ENCODE measurements around the gene G3BP2. TPM values are rescaled to one million over a fixed set of nuclear protein-coding genes. Genes with fewer than 3 reads are reported as not detected.

G3BP2 gene
- total RNA-seq, 2 donors from 2014 or later: 76.7 to 87.3 TPM

DNA sequence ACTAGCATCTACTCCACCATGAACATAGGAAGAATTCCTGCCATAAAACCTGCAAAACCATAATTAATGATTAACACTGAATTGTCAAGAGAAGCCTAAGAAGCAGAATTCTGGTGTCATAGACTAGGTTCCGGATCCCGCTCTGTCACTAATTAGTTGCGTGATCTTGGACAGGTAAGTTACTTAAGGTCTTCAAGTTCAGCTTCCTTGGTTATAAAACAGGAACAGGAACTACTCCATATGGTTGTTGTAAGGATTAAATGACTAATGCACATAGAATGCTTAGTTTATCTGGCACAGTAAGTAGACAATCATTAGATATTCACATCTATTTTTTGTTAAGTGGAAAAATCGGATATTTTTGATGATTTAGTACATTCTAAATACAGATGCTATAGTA lies 14.3 kb downstream of the G3BP2 start:
- DNase-seq (ENCODE audit: low spot score): no peak
- intact Hi-C loops (cut with DNase I): no loop called here

DNA sequence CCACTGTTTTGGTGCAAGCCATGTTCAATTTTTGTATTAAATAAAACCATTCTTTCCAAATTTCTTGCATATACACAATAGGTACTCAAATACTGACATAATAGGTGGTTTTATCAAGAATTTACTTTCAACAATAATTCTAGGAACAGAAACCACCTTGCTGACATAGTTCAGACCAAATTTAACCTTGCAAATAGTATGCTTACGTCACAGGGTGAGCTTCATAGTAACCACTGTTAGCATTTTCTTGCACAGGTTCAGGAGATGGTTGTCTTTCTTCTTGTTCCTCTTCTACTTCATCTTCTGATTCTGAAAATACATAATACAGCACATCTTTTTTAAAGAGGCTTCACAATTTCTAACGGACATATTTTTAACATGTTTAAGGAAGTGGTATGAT lies 17.6 kb downstream of the G3BP2 start:
- DNase-seq (ENCODE audit: low spot score): no peak
- intact Hi-C loops (cut with DNase I): no loop called here

DNA sequence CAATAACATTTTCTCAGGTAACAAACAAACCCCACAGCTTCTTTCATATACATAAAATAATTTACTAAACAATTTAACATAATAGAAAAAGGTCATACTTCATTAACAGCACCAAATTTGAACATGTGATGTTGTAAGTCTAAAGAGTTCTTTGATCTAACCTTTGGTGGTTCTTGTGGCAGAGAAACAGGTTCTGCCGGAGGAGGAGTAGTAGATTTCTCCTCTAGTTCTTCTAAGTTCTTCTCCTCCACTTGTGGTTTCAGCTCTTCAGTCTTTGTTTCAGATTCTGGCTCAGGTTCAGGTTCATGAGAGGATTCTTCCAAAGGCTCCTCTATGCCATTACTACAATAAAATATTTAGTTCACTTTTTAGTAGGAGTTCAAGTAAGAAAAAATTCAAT lies 18.3 kb downstream of the G3BP2 start:
- intact Hi-C loops (cut with DNase I): no loop called here

DNA sequence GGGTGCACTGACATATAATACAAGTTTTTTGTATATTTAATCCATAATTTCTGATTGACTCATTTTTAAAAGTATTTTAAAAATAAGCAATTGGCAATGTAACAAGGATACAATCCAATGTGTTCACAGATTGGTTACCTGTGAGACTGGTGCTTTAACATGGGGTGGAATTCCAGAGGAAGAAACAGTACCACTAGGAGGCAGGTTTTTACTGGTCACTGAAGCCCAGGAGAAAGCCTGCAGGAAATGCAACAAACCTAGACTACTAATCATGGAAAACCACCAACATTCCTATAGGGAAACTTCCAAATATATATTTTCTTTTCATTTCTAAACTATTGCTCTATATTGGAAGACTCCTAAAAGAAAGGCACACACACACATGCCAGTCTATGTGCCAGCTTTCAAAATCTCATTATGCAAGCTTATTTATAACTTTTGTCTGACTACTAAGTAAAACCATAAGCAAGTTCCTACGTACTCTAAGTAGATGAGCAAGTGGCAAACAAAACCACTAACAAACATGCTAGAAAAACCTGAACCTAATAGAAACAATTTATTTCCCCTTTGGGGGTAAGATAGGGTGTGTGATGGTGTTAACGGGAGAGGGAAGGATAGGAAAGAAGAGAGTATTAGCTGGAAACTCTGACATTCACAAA lies 19.2 kb downstream of the G3BP2 start:
- intact Hi-C loops (cut with DNase I): no loop called here
- DNase-seq (ENCODE audit: low spot score): no peak

More for the DNA sequence above, 18.3 kb downstream of the G3BP2 start:
- no peak for DNase-seq (ENCODE audit: low spot score)

DNA sequence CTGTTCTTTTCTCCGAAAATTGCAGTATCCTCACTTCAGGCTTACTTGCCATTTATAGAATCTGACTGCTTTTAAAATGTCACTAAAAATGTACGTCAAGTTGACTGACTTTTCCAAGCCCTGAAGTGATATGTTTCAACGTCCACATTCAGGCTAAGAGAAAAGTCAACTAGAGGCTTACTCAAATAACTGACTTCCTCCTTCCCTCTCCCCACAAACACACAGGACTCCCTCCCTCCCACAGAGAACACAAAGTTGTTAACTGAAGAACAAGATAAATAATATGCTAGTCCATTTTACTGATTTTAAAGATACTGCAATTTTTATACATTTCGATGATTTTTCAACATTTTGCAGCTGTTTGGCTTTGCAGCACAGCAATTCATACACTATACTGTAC lies 29.1 kb downstream of the G3BP2 start:
- DNase-seq (ENCODE audit: low spot score): no peak
- intact Hi-C loops (cut with DNase I): no loop called here

DNA sequence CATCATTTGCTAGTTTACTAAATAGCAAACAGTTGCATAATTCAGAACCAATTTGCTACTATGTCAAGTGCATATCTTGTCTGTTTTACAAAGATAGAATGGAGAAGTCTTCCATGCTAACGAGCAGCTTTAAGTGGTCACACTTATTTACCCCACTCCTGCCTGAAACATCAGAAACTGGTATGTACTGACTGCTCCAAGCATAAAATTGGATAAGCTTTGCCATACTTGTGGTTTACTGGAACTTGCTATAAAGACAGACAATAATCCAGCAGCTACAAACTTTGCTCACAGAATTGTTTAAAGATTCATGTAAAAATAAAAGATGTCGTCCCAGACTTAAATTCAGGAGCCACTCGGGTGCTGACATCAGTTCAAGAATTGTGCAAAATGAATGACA lies 29.6 kb downstream of the G3BP2 start:
- intact Hi-C loops (cut with DNase I): no loop called here
- DNase-seq (ENCODE audit: low spot score): no peak

DNA sequence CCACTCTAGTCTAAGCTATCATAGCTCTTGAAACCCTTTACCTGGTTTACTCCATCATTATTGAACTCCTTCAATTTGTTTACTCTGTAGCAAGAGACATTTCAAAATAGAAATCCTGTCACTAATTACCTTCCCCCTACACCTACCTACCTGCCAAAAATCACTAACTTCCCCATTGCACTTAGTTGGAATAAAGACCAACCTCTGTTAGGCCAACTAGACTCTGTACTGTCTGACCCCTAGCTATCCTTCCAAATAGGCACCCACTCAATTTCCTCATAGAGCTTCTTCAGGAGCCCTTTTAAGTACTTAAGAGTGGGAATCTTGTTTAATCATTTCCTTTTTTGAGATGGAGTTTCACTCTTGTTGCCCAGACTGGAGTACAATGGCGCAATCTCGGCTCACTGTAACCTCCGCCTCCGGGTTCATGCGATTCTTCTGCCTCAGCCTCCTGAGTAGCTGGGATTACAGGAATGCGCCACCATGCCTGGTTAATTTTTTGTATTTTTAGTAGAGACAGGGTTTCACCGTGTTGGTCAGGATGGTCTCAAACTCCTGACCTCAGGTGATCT lies 34.0 kb downstream of the G3BP2 start:
- DNase-seq (ENCODE audit: low spot score): no peak
- intact Hi-C loops (cut with DNase I): no loop called here

DNA sequence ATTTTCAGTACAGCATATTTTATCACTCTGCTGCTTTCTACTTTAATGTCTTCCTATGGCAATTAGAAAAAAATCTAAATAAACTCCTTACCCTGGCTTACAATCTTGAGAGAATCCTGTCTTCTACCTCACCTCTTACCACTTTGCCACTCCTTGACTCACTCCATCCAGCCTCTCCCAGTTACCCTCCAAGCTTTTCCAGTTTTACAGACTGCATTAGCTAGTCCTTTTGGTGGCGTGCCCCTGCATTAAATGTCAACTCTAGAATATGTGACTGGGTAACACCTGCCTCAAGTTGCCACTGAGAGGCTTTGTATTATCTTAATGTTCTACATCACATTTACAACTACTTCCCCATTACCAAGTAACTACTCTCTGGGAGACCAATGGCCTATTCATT lies 35.4 kb downstream of the G3BP2 start:
- no peak for DNase-seq (ENCODE audit: low spot score)
- intact Hi-C loops (cut with DNase I): no loop called here

DNA sequence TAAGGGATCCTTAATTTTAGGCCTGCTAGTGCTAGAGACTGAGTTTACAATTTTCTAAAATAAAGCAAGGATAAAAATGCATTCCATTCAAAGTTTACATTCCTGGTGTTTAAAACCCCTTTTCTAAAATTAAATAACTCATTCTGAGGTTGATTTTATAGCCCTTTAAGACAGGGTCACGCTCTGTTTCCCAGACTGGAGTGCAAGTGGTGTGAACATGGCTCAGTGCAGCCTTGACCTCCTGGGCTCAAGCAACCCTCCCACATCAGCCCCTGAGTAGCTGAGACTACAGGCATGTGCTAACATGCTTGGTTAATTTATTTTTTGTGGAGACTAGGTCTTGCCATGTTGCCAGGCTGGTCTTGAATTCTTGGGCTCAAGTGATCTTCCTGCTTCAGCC lies 36.0 kb downstream of the G3BP2 start:
- DNase-seq (ENCODE audit: low spot score): no peak
- intact Hi-C loops (cut with DNase I): no loop called here

DNA sequence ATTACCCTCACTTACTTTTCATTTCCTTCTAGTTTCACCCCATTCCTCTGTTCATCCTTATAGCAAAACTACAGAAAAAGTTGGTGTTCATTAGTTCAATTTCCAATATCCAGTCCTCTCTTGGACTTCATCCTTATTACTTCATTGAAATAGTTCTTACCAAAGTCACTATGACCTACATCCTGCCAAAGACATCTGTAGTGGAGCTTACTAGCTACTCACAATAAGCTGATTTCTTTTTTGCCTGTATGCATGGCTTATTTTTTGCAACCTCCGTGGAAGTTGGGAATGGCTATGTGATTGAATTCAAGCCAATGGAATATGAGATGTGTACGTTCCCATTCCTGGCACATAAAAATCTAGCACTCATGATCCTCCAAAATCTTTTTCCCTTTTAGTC lies 38.3 kb downstream of the G3BP2 start:
- no peak for DNase-seq (ENCODE audit: low spot score)
- intact Hi-C loops (cut with DNase I): no loop called here

DNA sequence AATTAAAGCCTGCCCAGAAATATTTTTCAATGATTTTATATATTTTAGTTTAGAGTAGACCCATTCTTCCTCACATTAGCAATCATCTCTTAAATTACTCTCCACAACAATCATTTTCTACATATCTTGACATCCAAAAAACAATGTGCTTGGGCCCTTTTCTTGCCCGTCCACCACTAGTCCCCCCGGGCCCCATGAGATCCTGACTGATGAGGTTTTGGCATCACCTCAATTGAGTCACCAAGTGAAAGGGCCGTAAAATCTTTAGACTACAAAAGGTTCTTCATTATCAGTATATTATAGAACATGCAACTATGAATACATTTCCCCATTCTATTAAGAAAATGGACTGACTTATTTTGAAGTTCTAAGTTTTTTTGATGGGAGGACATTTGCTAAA lies 38.9 kb downstream of the G3BP2 start:
- intact Hi-C loops (cut with DNase I): no loop called here
- DNase-seq (ENCODE audit: low spot score): no peak

DNA sequence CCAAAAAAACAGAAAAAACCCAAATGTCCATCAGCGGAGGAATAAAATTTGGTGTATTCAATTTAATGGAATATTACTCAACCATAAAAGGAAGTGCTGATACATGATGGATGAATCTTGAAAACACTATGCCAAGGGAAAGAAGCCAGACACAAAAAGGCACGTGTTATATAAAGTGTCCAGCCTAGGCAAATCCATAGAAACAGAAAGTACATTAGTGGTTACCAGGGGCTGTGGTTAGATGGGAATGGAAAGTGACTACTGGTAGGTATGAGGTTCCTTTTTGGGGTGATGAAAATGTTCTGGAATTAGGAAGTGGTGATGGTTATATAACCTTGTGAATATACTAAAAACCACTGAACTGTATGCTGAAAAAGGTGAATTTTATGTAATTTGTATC lies 39.4 kb downstream of the G3BP2 start:
- DNase-seq (ENCODE audit: low spot score): no peak
- intact Hi-C loops (cut with DNase I): no loop called here

DNA sequence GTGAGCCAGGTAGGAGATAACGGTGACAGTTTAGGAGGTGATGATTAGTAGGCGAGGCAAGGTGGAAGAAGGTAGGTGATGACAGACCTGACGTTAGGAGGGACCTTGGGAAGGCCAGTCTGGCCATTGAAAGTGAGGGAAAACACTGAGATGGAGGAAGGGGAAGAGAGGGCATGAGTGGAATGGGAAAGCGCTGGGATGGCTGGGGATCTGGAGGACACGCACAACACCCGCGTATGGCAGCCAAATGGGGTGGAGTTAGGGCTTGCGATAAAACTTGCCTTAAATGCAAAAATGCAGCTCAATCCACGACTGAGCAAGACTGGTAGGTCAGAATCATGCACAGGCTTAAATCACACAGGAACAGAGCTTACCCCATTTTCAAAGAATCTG lies 42.3 kb downstream of the G3BP2 start:
- no peak for DNase-seq (ENCODE audit: low spot score)
- intact Hi-C loops (cut with DNase I): no loop called here

DNA sequence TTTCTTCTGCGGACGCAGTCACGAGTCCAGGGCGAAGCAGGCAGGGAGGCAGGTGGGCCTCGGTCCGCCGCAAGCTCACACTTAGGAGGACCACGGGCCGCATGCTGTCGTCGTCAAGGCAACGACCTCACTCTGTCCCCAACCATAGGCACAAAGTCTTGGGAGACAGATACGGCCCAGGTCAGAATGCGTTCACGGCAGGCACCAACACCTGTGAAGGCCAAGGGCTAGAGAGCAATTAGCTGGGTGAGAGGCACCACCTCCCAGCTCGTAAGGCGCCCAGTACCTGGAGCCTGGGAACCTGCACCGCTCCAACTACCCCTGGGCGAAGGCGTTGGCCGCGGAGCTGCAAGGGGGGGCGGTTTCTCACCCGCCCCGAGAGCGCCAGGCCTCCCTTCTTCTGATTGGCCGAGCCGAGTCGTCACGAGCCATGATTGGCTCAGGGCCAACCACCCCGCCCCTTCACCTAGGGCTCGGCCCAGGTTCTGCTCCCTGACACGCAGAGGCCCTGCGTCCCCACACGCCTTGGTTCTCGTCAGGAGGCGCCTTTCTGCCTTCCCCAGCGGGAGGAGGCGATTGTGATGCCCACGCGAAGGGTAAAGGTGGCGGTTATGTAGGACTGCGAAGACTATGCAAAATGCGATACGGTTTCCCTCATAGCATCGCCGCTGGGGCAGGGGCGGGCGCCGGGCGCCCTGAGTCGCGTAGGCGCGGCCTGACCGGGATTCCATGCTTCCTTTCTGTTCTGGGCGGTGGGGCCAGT lies 42.9 kb downstream of the G3BP2 start, which contains the start of gene CDKL2:
CDKL2 (minus strand) TSS at position 355 of the 763 bp plus-strand sequence. CDS start 4,540 bp downstream, outside the sequence.
- intact Hi-C loops (cut with DNase I): no loop called here
- DNase-seq (ENCODE audit: low spot score): peak; percentile 94

DNA sequence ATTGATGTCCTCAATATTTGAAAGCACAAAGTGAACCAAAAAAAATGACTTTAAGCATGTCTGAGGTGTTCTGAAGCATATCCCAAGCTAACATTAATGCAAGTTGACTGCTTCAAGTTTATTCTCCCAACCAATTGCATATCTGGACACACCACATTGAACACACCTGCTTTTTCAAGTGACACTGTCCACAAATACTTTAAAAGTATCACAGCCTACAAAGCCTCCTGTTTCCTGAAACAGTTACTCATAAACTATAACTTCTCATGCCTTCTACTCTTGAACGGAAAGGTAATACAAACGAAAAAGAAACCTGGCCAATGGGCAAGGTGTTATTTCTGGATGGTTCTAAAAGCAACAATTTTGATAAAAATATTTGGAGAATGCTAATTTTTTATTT lies 44.0 kb downstream of the G3BP2 start:
- intact Hi-C loops (cut with DNase I): no loop called here

DNA sequence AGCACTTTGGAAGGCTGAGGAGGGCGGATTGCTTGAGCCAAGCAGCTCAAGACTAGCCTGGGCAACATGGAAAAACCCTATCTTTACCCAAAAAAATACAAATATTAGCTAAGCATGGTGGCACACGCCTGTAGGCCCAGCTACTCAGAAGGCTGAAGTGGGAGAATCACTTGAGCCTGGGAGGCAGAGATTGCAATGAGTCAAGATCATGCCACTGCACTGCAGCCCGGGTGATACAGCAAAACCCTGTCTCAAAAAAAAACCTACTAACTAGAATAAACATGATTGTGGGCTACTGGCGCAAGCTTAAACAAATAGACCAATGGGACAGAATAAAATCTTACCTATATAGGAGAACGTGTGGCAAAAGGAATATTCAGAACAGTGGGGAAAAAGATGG lies 50.2 kb downstream of the G3BP2 start:
- intact Hi-C loops (cut with DNase I): no loop called here
- DNase-seq (ENCODE audit: low spot score): no peak

More for the DNA sequence above, 44.0 kb downstream of the G3BP2 start:
- no peak for DNase-seq (ENCODE audit: low spot score)

DNA sequence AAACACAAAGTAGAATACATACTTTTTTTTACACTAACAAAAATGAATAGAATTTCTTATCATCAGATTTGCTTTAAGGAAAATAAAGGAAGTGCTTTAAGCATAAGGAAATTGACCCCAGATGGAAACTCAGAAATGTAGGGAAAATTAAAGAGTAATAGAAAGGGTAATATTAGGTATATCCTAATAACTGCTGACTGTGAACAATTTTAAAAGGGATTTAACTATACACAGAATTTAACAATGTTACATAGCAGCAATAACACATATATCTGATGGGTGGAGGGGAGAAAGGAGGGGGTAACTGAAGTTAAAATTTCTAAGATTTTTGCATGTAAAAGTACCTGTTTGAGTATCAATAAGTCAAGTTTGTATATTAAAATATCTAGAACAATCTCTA lies 51.5 kb downstream of the G3BP2 start:
- intact Hi-C loops (cut with DNase I): no loop called here

DNA sequence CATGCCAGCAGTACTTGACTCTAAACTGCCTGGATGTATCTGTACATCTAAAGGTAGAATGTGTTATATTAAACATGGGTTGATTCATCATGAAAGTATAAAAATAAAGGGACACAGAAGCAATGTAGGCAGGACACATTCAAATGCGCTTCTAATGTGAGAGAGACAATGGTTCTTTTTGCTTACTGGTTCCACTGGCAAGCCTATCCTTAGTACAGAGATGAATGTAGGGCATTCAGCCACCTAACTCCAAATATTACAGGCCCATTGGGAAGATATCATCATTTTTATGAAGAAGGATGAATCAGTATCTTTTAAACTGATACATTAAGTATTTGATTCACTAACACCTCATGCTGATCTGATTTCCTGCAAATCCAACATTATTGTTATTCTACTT lies 60.9 kb downstream of the G3BP2 start:
- intact Hi-C loops (cut with DNase I): no loop called here
- no peak for DNase-seq (ENCODE audit: low spot score)

More for the DNA sequence above, 51.5 kb downstream of the G3BP2 start:
- no peak for DNase-seq (ENCODE audit: low spot score)

DNA sequence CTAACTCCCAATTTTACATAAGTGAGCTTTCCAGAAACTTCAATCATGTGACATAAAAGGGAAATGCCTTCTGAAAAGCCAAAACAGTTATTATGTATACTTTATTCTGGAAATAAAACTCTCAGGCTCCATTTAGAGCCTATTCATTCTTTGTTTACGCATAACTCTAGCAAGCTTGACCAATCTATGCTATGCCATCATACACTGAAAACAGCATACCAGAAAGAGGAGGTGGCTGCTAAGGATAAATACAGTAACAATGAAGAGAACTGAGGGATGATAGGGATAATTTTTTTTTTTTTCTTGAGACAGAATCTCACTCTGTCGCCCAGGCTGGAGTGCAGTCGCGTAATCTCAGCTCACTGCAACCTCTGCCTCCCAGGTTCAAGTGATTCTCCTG lies 67.3 kb downstream of the G3BP2 start:
- DNase-seq (ENCODE audit: low spot score): no peak
- intact Hi-C loops (cut with DNase I): no loop called here

DNA sequence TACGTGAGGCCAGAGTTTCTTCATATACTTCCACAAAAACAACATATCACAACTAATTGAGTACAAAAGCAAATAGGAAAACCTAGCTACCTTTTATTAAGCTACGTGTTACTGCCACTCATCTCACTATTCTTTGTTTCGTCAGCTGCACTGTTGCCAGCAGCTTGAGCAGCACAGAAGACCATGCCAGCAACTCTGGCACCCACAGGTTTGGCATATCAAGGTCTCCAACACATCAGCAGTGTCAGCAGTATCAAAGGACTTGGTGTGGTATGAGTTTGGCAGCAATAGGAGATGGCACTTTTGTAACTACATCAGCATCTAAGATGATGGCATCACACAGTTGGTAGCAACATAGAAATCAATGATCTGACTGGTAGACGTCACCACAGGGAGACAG lies 73.6 kb downstream of the G3BP2 start:
- intact Hi-C loops (cut with DNase I): no loop called here
- no peak for DNase-seq (ENCODE audit: low spot score)

DNA sequence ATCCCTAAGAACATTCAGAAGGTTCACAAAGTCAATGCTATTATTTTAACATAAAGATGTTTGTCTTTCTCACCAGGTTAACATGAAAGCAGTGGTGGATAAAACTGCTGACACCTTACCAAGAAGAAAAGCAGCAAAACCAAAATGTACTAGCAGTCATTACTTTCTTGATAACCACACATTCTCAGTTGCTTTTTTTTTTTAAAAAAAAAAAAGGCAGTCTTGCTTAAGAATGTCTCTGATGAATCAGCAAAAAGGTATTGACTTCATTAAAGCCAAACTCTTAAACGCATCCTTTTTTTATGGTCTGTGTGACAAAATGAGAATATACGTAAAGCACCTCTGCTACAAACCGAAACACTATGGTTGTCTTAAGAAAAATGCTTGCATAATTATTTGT lies 74.8 kb downstream of the G3BP2 start:
- intact Hi-C loops (cut with DNase I): no loop called here

More for the DNA sequence above, 74.8 kb downstream of the G3BP2 start:
- DNase-seq (ENCODE audit: low spot score): no peak
